NCI-H2196 (cell line): ENCODE data around the gene IQCE.
"Not testable (repeated sequence)": the region's sequence is repeated elsewhere in the genome, so short reads cannot be mapped to it uniquely, and the experiment has no call there.

ENCODE experiments used
- DNase-seq: peaks from one replicate; lab custom pipeline; 2025; ENCODE audit not compliant: unreplicated experiment; lab: John Stamatoyannopoulos, UW

The IQCE gene

GRCh38 chr7:2575733-2576340 lies 17.1 kb downstream of the IQCE start:
- no peak for DNase-seq

GRCh38 chr7:2576742-2577491 lies 18.1 kb downstream of the IQCE start:
- DNase-seq = no peak

GRCh38 chr7:2577914-2578680 lies 19.3 kb downstream of the IQCE start:
- DNase-seq = no peak

- no peak for DNase-seq
Measured at GRCh38 chr7:2580636-2581035, 21.9 kb downstream of the IQCE start.

- no peak for DNase-seq
Measured at GRCh38 chr7:2582006-2582735, 23.4 kb downstream of the IQCE start.

GRCh38 chr7:2583798-2584580 lies 25.2 kb downstream of the IQCE start:
- no peak for DNase-seq

- DNase-seq = no peak
Measured at GRCh38 chr7:2585446-2585845, 26.7 kb downstream of the IQCE start.

GRCh38 chr7:2586326-2587020 lies 27.7 kb downstream of the IQCE start:
- DNase-seq = no peak

GRCh38 chr7:2587134-2587533 lies 28.4 kb downstream of the IQCE start:
- no peak for DNase-seq

- DNase-seq = no peak
Measured at GRCh38 chr7:2587778-2588177, 29.0 kb downstream of the IQCE start.

- no peak for DNase-seq
Measured at GRCh38 chr7:2589341-2589740, 30.6 kb downstream of the IQCE start.

- not testable (repeated sequence) for DNase-seq
Measured at GRCh38 chr7:2589941-2590340, 31.2 kb downstream of the IQCE start.

- no peak for DNase-seq
Measured at GRCh38 chr7:2592375-2592865, 33.6 kb downstream of the IQCE start.

- DNase-seq = no peak
Measured at GRCh38 chr7:2593036-2593727, 34.4 kb downstream of the IQCE start.

- DNase-seq = no peak
Measured at GRCh38 chr7:2594599-2594998, 35.8 kb downstream of the IQCE start.

GRCh38 chr7:2595258-2595860 lies 36.6 kb downstream of the IQCE start:
- no peak for DNase-seq

GRCh38 chr7:2596464-2597272 lies 37.9 kb downstream of the IQCE start:
- DNase-seq = no peak

- DNase-seq = peak; percentile 19
Measured at GRCh38 chr7:2597273-2597640, 38.5 kb downstream of the IQCE start.
